Measurements from ENCODE around the gene KLC1. TPM values are rescaled to one million over a fixed set of nuclear protein-coding genes. Genes with fewer than 3 reads are reported as not detected.

The KLC1 gene
- total RNA-seq, 6 experiments from 2014 or later: 179 to 204 (median 189) TPM

DNA sequence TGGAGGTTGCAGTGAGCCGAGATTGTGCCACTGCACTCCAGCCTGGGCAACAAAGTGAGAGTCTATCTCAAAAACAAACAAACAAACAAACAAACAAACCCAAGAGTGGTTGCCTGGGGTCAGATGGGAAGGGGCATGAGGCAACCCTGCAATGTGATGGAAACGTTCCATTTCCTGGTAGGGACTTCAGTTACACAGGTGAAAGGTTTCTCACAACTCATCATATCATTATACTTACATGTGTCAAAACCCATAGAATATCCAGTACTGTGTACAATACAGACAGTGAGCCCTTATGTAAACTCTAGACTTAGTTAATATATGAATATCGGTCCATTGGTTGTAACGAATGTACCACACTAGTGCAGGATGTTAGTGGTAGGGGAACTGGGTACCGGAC, 7.2 kb upstream of the KLC1 start:
- Mint-ChIP-seq H3K27me3 (ENCODE audit: insufficient read depth) (no peaks in the 10 kb centered on the region; the same call in 1 of the 2 replicates), H3K36me3 (ENCODE audit: low read depth) (no peaks in the 10 kb centered on the region), H3K27ac (no peak overlapping the region), H3K4me1 (ENCODE audit: low read depth) (peaks cover 33% of the 10 kb centered on the region), H3K4me3 (no peak overlapping the region), H3K9me3 (no peaks in the 10 kb centered on the region)
- DNase-seq: no peak
- TF ChIP-seq, protein P1, sequence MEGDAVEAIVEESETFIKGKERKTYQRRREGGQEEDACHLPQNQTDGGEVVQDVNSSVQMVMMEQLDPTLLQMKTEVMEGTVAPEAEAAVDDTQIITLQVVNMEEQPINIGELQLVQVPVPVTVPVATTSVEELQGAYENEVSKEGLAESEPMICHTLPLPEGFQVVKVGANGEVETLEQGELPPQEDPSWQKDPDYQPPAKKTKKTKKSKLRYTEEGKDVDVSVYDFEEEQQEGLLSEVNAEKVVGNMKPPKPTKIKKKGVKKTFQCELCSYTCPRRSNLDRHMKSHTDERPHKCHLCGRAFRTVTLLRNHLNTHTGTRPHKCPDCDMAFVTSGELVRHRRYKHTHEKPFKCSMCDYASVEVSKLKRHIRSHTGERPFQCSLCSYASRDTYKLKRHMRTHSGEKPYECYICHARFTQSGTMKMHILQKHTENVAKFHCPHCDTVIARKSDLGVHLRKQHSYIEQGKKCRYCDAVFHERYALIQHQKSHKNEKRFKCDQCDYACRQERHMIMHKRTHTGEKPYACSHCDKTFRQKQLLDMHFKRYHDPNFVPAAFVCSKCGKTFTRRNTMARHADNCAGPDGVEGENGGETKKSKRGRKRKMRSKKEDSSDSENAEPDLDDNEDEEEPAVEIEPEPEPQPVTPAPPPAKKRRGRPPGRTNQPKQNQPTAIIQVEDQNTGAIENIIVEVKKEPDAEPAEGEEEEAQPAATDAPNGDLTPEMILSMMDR (IDR thresholded peaks at IDR 0.05): no peak

DNA sequence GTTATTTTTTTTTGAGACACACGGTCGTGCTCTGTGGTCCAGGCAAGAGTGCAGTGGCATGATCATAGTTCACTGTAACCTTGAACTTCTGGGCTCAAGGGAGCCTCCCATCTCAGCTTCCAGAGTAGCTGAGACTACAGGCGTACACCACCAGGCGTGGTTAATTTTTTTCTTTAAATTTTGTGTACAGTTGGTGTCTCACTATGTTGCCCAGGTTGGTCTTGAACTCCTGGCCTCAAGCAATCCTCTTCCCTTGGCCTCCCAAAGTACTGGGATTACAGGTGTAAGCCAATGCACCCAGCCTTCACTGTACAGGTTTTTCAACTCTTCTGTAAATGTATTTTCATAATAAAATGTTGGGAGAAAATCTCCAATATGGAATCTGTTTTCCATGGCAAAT, 5.7 kb upstream of the KLC1 start:
- H3K9me3 Mint-ChIP-seq: no peaks in the 10 kb centered on the region
- no peak overlapping the region for H3K27ac Mint-ChIP-seq
- no peaks in the 10 kb centered on the region; the same call in 1 of the 2 replicates for H3K27me3 Mint-ChIP-seq (ENCODE audit: insufficient read depth)
- no peak for DNase-seq
- H3K4me3 Mint-ChIP-seq: no peak overlapping the region
- no peaks in the 10 kb centered on the region for H3K36me3 Mint-ChIP-seq (ENCODE audit: low read depth)
- TF ChIP-seq, protein P1 (IDR thresholded peaks at IDR 0.05): no peak
- H3K4me1 Mint-ChIP-seq (ENCODE audit: low read depth): peaks cover 48% of the 10 kb centered on the region

GRCh38 chr14:103623883-103624482, 5.0 kb upstream of the KLC1 start:
- Mint-ChIP-seq H3K27me3 (ENCODE audit: insufficient read depth) (no peaks in the 10 kb centered on the region; the same call in 1 of the 2 replicates), H3K36me3 (ENCODE audit: low read depth) (no peaks in the 10 kb centered on the region), H3K27ac (0 out of 2 replicates have a peak overlapping the region, but pooled peaks have one; percentile 16), H3K9me3 (no peaks in the 10 kb centered on the region), H3K4me1 (ENCODE audit: low read depth) (peaks cover 45% of the 10 kb centered on the region), H3K4me3 (no peak overlapping the region)
- TF ChIP-seq, protein P1 (IDR thresholded peaks at IDR 0.05): no peak
- no peak for DNase-seq

DNA sequence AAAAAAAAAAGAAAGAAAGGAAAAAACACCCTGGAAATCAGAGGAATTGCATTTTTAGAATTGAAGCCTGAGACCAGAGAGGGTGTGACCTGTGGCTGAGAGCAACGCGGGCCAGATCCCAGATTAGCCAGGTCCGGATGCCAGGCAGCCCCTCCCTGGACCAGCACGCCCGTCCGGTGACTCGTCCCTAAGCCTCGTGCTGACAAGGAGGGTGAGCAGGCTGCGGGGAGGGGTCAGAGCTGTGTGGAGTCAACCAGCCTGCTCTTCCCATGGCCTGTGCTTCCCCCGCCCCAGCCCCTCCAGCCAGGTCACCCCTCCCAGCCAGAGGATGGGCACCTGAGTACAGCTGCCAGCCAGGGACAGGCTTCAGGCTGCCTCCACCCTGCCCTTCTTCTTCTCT, 4.2 kb upstream of the KLC1 start:
- Mint-ChIP-seq H3K27ac (peak overlapping the region; percentile 84), H3K36me3 (ENCODE audit: low read depth) (no peaks in the 10 kb centered on the region), H3K27me3 (ENCODE audit: insufficient read depth) (no peaks in the 10 kb centered on the region), H3K4me3 (peak overlapping the region; percentile 28; the same call in 1 of the 2 replicates), H3K4me1 (ENCODE audit: low read depth) (peaks cover 41% of the 10 kb centered on the region), H3K9me3 (no peaks in the 10 kb centered on the region)
- TF ChIP-seq, protein P1 (IDR thresholded peaks at IDR 0.05): no peak
- DNase-seq: peak; percentile 80

DNA sequence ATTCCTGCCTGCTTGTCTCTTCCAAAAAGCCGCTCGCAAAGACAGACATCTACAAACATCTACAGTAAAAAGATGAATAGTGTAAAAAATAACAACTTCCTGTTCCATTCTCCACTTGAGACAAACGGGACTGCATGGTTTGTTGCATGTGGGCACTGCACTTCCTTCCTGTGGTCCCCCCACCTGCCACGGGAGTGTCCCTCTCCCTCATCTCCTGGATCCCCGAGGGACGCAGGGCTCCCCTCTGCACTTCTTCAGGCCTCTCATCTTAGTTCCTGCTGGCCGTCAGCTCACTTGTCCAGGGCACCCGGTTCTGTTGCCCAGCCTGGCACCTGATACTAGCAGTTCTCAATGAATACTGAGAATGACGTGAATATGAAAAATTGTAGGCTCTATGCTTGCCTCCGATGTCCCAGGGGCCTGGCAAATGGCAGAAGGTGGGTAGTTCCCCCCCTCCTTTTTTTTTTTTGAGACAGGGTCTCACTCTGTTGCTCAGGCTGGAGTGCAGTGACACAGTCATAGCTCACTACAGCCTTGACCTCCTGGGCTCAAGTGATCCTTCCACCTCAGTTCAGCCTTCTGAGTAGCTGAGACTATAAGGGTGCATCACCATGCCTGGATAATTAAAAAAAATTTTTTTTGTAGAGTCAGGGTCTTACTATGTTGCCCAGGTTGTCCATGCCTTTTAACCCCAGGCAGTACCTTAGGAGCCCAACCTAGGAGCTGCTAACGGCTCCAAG, 3.5 kb upstream of the KLC1 start:
- H3K27ac Mint-ChIP-seq: peak overlapping the region; percentile 84
- peak overlapping the region; percentile 28; the same call in 1 of the 2 replicates for H3K4me3 Mint-ChIP-seq

More for the DNA sequence above, 3.5 kb upstream of the KLC1 start:
- Mint-ChIP-seq H3K9me3 (no peaks in the 10 kb centered on the region), H3K4me1 (ENCODE audit: low read depth) (peaks cover 42% of the 10 kb centered on the region), H3K27me3 (ENCODE audit: insufficient read depth) (no peaks in the 10 kb centered on the region), H3K36me3 (ENCODE audit: low read depth) (no peaks in the 10 kb centered on the region; the same call in 1 of the 2 replicates)
- no peak for DNase-seq
- TF ChIP-seq, protein P1 (IDR thresholded peaks at IDR 0.05): no peak

Data from HFFc6 (cell line).